Measurements from ENCODE around the gene CXCR6.

CXCR6 gene

DNA sequence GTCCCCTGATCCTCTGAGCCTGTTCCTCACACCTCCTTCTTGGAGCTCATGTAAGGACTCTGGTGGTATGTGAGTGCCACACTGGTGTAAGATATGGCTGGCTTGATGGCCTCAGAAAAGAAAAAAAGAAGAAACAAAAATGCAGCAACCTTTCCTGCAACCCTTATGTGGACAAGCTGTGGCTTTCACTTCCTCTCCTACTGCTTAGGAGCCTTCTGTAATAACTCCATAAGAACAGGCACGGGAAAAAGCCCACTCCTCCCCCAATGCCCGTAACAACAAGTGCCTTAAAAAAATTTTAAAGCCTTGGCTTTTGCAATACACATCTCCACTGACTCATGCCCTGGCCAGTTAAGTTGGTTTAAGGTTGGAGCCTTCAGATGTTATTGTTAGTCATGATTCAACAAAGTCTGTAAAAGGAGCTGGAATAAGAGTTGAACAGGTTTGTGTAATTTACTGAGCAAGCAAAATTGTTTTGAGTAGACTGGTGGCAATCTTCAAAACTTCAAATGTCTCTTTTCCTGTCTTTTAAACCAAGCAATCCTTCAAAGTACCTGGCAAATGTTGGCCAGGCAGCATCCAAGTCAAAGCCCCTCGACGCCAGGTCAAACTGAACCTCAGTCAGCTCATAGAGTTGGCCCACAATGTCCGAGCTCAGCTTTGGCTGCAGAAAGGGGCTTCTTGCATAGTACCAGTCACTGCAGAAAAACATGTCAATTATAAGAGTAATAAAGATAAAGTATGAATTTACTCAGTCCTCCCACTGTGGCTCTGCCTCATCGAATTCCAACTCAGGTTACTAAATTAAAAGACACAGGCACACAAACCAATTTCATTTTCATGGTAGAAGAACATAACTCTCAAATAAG is 29.5 kb downstream of the CXCR6 start:
- DNase-seq, result peak in 1 of 2 donors; percentile 9

GRCh38 chr3:45974686-45975085 is 31.4 kb downstream of the CXCR6 start:
- no peak for DNase-seq

DNA sequence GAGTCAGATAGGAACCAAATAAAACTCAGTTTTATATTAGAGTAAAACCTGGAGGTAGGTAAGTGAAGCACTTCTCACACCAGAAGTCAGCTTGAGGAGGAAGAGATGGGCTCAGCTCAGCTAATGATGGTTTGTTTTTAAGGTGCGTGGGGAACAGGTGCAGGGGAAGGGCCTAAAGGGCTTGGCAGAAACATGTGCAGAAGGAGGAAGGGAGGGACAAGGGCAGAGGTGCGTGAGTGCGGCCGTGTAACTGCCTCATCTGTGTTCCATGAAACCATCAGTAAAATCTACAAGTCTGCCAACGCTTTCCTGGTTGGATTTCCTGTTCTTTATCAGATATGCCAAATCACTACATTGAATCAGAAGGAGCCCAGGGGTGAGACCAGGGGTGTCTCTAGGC is 32.4 kb downstream of the CXCR6 start:
- no peak for DNase-seq

DNA sequence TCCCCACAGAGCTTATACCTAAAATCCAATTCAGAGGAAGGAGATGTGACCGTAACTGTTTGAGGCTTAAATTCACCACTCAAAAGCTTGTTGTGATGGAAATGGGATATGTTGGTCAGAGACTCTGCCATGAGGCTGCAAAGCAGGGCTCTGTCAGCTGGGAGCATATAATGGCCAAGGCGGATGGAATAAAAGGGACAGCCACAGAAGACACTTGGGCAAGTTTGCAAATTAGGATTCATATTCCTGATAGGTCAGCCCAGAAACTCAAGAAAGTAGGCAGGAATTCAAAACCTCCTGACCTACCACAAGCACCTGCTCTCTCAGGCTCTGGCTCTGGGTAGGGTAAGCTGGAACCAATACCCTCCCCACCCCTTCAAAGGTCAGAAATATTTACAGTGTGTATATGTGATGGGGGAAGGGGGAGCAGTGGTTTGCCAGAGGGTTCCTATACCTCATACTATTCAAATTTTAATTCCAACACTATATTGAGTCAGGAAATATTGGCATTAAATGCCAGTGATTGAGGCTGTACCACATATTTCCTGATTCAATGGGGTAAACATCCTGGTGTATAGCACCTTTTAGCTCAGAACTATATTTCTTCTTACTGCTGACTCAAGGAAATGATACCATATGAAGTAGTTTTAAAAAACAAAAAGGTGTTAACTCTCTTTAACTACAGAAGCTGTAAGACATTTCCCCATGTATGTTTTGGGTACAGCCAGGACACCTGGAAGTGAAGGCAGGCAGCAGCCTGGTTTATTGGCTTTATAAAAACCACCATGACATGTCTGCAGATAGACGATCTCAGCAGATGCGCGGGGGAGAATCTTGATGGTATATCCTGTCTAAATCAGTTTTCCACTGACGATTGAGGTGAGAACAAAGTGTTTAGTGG is 33.2 kb downstream of the CXCR6 start:
- DNase-seq, result no peak

DNA sequence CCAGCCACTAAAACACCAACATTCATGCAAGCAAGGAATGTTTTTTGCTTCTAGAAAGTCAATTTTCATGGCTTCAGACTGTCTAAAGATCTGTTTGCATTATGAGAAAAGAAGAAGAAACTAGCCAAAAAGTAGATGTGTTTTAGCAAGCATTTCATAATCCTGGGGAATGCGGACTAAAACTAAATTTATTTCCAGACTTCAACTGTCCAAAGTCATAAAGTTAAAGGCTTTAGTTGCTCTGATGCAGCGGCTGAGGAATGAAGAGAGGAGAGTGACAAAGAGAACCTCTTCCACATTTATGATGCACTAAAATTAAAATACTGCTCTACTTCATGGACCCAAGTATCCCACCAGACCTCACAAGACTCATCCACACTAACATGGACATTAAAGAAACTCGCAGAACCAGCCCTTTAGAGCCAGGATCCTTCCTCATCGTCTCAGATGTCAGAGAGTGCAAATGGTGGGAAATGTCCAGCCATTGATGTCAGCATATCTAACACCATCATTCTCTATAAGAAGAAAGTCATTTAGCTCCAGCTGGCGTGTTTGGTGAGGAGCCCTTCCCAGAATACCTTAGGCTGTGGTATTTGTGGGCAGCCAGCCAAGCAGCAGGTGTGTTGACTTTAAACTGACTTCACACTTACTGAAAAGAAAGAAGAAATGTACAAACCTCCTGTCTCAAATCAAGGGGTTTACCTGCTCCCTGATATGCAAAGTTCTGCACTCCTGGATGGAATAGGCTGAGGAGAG is 34.9 kb downstream of the CXCR6 start:
- DNase-seq, result no peak

- no peak for DNase-seq
Observed at GRCh38 chr3:45979378-45979777, 36.1 kb downstream of the CXCR6 start.

DNA sequence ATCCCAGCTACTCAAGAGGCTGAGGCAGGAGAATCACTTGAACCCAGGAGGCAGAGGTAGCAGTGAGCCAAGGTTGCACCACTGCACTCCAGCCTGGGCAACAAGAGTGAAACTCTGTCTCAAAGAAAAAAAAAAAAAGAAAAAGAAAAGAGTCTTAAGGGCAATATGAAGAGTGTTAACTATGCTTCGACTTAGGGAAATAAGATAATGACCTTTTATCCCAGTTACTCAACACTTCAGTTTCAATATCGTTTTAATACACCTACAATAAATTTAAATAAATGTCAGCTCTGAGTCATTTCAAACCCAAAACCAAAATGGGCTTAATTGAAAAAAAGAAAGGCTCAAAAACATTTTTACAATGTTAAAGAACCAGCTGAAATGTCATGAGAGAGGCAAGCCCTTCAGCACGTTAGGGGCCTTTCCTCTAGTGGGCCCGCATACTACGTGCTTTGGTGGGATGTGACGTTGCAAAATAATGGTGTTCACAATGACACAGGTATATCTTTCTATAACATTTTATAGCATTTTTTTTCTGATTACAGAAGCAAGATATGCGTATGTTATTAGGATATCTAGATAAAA is 37.1 kb downstream of the CXCR6 start:
- no peak for DNase-seq

- no peak for DNase-seq
Observed at GRCh38 chr3:45980819-45981218, 37.6 kb downstream of the CXCR6 start.

GRCh38 chr3:45981346-45982074 is 38.2 kb downstream of the CXCR6 start:
- no peak for DNase-seq

DNA sequence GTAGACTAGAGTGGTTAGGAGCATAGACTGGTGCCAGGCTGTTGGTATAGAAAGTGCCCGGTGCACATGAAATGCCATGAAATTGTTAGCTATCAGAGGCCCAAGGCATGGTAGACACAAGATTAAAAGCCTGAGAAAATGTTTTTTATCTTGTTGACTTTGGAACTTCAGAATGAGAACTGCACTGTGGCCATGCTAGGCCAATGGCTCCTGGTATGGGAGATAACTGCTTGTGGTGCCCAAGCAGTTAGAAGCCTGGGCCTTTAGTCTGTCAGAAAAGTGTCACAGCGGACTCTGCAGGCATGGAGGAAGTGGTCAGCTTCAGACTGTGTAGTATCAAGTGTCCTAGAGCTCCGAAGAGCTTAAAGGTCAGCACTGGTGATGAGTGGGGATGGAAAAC is 40.5 kb downstream of the CXCR6 start:
- DNase-seq, result no peak

- DNase-seq, result no peak
Observed at GRCh38 chr3:45984331-45985312, 41.4 kb downstream of the CXCR6 start.

DNA sequence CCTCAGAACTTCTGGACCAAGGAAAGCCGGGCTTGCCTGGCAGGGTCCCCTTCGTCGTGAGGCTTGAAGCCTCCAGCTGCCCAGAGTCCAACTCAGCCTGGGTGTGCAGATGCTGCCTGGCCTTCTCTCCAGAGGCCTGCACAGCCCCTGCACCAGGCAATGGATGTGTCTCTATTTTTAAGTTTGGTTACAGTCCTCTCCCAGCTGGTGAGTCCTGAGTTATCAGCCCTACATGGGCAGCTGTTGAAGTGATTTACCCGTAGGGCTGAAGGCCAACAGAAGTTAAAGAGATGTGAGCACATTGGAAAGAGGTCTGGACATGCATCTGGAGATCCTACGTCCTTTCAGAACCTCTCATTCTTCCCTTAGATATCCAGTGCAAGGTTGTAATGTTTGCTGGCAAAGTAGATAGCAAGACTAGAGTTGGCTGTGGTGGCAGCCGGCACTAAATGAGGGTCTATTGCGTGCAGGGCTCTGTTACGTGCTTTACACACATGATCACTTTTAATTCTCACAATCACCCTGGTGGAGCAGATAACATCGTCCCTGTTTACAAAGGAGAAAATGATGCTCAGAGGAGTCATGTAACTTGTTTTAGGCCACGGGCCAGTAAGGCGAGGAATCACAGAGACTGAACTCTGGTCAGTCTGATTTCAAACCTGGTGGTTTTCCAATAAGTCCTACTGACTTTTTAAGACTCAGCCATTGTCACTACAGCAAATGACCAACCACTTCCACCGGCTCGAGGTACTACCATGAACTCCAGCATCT is 42.5 kb downstream of the CXCR6 start:
- no peak for DNase-seq

DNA sequence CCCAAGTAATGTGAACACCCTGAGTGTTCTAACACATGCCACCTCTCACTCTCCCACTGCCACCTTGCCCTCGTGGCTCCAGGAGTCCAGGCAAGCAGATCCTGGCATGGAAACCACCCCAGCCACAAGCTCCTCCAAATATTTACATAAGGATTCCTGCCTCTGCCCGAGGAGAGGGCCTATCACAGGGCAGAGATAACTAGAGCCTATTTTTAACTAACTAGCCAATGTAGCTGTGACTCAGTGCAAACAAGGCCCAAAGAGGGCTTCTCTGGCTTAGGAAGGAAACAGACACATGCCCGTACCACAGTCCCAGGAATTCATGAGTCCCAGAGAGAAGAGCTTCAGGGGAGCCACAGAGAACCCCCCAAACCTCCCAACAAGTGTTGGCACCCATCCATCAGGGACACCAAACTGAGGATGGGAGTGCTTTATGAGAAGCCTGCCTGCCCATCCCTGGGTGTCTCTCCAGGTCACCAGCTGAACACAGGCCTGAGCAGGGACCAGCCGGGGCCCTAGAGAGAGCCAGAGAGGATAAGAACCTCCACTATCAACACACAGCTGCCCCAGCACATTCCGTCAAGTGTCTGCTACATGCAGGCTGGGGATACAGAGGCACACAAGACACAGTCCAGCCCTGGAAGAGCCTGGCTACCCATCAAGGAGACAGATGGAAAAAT is 43.2 kb downstream of the CXCR6 start:
- DNase-seq, result no peak

DNA sequence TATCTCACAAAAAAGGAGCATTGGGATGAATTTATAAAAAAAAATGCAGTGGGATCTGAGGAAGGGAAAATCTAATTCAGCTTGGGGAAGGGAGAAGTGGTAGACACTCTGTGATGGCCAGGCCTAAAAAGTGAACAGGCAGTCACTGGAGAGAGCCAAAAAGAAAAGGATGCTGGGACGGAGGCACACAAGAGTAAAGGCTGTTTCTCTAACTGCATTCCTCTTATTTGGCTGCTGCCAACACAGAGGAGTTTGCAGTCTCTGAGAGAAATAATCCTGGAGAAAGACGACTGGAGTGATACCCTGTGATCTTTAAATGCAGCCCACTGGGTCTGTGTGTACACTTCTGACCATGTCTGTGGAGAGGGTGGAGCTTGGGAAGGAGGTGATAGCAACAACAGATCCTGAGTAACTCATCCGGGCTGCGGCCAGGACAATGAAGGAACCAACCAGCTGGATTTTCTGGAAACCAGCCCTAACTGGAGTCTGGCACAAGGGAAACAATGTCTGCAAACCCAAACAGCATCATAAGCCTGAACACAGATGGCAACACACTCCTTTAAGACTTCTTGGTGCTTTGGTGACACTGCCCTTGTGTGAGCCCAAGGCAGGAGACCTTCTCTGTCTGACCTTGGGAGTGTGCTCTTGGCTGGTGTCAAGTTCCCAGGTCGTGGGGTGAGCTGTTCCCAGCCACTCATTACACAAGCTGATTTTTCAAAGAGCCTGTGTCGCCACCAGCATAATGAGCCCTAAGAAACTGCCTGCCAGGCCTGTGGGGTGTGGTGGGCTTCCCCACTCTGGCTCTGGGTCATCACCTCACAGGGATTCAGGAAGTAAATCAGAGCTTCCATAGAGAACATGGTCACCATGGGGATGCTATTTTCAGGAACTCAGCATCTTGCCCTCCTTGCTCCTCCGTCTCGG is 44.4 kb downstream of the CXCR6 start:
- DNase-seq, result peak; percentile 28 to 47

DNA sequence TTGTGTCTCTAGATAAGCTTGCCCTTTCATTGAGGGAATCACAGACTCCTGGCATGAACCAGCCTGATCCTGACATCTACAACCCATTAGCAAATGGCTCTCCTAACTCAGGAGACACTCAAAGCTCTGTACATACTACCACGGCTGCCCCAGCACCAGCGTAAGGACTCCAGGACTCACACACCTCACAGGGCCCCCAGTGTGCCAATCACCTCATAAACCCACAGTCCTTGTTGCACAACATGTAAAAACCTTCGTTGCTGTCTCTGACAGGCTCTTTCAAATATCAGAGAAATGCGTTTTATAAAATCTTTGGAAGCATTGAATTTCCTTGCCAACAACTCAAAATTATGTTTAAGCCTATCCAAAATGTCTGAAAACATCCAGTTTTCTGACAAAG is 45.1 kb downstream of the CXCR6 start:
- DNase-seq, result no peak

- no peak for DNase-seq
Observed at GRCh38 chr3:45988804-45989203, 45.5 kb downstream of the CXCR6 start.

DNA sequence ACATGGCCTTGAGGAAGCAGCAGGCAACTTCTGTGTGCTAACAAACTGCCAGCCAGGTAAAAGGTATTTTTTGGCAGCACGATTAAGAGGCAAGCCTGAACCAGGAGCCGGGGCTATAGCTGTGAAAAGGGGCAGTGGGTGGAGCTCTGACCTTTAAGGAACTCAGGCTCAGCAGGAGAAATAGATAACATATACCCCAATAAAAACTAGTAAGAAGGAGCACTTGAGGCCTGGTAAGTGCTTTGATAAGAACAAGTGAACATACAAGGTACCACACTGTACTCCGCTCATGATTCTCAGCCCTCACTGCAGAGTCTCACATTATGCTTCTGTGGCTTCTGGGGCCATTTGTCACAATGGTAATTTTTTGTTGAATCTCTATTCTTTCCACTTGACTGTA is 46.9 kb downstream of the CXCR6 start:
- no peak for DNase-seq

- no peak for DNase-seq
Observed at GRCh38 chr3:45991341-45991740, 48.1 kb downstream of the CXCR6 start.

Measured in hippocampal formation (tissue), 2 donors.